ENCODE results near the gene NFIX.

NFIX gene

DNA sequence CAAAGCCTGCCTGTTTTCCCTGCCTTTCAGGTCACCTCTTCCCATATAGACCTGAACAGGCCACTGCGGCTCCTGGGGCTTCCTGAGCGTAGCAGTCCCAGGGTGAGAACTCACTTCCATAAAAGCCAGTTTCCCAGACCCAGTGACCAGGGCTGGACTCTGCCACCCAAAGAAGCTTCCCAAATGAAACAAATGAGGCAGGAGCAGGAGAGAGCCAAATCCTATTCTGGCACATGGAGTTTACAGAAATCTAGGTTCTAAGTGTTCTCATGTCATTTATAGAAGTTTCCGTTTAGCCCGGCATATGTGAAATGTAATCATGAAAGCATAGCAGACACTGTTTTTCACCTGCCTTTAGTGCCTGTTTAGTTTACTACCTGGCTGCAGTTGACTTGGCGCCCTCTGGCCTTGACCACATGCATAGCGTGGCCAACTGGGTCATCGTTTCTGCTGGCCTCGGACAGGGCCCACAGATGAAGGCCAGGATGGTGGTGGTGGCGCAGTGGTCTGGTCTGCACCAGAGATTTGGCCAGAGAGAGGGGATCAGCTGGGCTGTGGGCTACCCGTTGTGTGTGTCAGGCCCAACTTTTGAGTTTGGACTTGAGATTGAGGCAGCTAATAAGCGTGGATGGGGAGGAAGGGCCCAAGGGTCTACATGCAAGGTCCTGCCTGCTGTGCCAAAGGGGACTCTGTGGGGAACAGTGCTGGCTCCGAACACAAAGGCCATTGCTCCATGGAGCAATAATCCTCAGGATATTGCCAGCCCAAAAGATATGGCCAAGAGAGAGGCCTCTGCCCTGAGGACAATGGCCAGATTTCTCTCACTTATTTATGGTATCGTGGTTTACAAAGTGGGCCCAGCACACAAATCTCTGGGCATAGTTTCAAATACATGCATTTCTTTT, 43.3 kb downstream of the NFIX start:
- Histone ChIP-seq H3K36me3 (ENCODE audit: control insufficient read depth, insufficient read depth, low read length) (no peaks in the 10 kb centered on the region), H3K27me3 (ENCODE audit: control insufficient read depth, insufficient read depth, low read length, poor library complexity, severe bottlenecking) (peaks cover 94% of the 10 kb centered on the region), H3K9me3 (ENCODE audit: control insufficient read depth, low read length) (no peaks in the 10 kb centered on the region), H3K4me3 (ENCODE audit: insufficient read depth, low read depth, low read length) (no peak overlapping the region), H3K4me1 (ENCODE audit: control insufficient read depth, insufficient read depth, low read length) (peaks cover 5% of the 10 kb centered on the region), H3K27ac (ENCODE audit: insufficient read depth, low read depth, low read length, poor library complexity, severe bottlenecking) (no peak overlapping the region)
- 93 to 95% methylated on average over 13 of the region's 13 CpGs for WGBS, 2 experiments

DNA sequence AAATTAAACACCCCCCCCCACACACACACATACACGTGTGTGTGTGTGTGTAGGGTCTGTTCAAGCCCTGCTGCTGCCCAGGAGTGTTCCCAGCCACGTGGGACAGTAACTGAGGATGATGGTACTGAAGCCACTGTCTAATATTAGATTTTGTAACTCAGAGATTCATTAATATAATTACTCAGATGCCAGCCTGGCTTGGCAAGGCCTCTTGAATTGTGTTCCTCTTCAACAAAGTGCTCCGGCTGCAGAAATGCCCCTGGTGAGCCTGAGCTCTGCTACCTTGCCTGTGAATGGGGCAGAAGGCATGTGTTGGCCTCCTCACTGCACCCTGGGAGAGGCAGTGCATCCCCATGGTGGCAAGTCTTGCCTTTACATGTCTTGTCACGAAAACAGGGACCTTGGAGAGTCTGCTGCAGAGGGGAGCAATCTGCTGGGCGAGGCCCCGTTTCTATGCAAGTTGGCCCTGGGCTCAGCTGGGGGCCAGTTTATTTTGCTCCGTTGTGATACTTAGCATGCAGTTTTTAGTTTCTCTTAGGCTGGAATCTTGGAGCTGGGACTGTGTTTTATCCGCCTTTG, 44.0 kb downstream of the NFIX start:
- peaks cover 94% of the 10 kb centered on the region for H3K27me3 ChIP-seq (ENCODE audit: control insufficient read depth, insufficient read depth, low read length, poor library complexity, severe bottlenecking)

DNA sequence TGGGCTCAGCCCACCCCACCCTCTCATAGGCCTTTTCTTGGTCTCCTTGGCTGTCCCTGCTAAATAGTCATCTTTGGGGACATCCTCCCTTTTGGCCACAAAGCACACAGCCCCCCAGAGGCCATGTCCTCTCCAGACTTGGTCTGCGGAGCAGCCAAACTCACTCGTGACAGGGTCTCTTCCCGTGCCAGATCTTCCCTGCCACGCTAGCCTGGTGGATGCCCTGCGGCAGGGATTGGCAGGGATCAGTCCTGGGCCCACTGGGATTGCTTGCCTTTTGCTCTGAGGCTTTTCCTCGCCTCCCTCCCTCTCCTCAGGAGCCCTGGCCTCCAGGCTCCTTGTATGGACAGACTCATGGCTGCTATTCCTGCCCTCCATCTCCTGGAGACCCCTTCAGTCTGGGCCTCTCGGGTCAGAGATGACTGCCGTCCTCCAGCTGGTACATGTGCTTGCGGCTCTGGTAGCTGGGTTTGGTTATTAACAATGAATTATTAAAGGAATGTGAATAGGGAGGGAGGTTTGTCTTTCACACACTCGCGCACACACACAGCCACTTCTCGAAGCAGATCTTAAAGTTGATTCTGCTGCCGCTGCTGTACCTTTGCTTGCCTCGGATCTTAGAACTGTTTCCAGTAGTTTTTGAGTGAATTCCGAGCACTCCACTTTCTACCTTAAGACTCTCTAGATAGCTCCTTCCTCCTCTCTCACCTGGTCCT, 45.1 kb downstream of the NFIX start:
- 89 to 91% methylated on average over 15 of the region's 15 CpGs for WGBS, 2 experiments
- Histone ChIP-seq H3K4me3 (ENCODE audit: insufficient read depth, low read depth, low read length) (no peak overlapping the region), H3K27me3 (ENCODE audit: control insufficient read depth, insufficient read depth, low read length, poor library complexity, severe bottlenecking) (peaks cover 94% of the 10 kb centered on the region), H3K4me1 (ENCODE audit: control insufficient read depth, insufficient read depth, low read length) (peaks cover 5% of the 10 kb centered on the region), H3K9me3 (ENCODE audit: control insufficient read depth, low read length) (no peaks in the 10 kb centered on the region), H3K27ac (ENCODE audit: insufficient read depth, low read depth, low read length, poor library complexity, severe bottlenecking) (no peak overlapping the region), H3K36me3 (ENCODE audit: control insufficient read depth, insufficient read depth, low read length) (no peaks in the 10 kb centered on the region)

More for the DNA sequence above, 44.0 kb downstream of the NFIX start:
- Histone ChIP-seq H3K4me1 (ENCODE audit: control insufficient read depth, insufficient read depth, low read length) (peaks cover 5% of the 10 kb centered on the region), H3K9me3 (ENCODE audit: control insufficient read depth, low read length) (no peaks in the 10 kb centered on the region), H3K4me3 (ENCODE audit: insufficient read depth, low read depth, low read length) (no peak overlapping the region), H3K36me3 (ENCODE audit: control insufficient read depth, insufficient read depth, low read length) (no peaks in the 10 kb centered on the region), H3K27ac (ENCODE audit: insufficient read depth, low read depth, low read length, poor library complexity, severe bottlenecking) (no peak overlapping the region)
- WGBS, 2 experiments = 82 to 87% methylated on average over 6 to 8 of the region's 8 CpGs

DNA sequence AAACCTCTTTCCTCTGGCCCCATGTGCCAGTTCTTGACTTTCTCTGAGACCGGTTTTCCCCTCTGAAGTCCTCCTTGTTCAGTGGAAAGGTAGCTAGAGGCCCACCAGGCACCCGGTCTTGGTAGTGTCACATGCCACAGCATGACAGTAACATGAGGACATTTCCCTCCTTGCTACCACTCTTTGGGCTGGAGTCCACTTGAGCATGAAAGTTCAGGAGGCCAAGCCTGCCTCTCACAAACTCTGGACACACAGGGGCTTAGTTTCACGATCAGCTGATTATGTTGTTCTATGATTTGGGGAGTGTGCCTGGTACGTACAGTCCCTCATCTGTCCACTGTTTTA, 45.6 kb downstream of the NFIX start:
- 81 to 83% methylated on average over 3 of the region's 4 CpGs for WGBS, 2 experiments
- Histone ChIP-seq H3K4me1 (ENCODE audit: control insufficient read depth, insufficient read depth, low read length) (peaks cover 5% of the 10 kb centered on the region), H3K9me3 (ENCODE audit: control insufficient read depth, low read length) (no peaks in the 10 kb centered on the region), H3K4me3 (ENCODE audit: insufficient read depth, low read depth, low read length) (no peak overlapping the region), H3K36me3 (ENCODE audit: control insufficient read depth, insufficient read depth, low read length) (no peaks in the 10 kb centered on the region), H3K27ac (ENCODE audit: insufficient read depth, low read depth, low read length, poor library complexity, severe bottlenecking) (no peak overlapping the region), H3K27me3 (ENCODE audit: control insufficient read depth, insufficient read depth, low read length, poor library complexity, severe bottlenecking) (peaks cover 94% of the 10 kb centered on the region)

DNA sequence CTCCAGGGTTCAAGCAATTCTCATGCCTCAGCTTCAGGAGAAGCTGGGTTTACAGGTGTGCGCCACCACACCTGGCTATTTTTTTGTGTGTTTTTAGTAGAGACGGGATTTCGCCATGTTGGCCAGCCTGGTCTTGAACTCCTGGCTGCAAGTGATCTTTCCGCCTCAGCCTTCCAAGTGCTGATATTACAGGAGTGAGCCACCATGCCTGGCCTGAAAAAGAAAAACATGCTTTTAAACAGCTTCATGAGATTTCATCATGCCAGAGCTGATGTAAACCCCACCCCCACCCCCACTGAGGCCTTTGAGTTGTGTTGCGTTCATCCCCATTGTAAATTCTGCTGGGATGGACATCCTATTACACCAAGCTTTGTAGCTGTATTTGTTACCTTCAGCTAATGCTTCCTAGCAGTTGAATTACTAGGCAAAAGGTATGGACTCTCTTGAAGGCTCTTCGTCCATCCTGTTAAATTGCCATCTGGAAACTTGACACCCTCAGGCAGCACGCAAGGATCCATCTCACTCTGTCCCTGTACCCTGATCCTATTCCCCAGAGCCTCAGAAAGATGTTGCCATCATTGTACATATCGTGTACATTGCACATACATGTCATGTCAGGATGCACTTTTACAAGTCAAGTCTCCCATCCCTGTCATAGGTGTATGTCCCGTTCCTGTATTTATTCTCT, 47.3 kb downstream of the NFIX start:
- Histone ChIP-seq H3K4me1 (ENCODE audit: control insufficient read depth, insufficient read depth, low read length) (no peaks in the 10 kb centered on the region), H3K36me3 (ENCODE audit: control insufficient read depth, insufficient read depth, low read length) (no peaks in the 10 kb centered on the region), H3K4me3 (ENCODE audit: insufficient read depth, low read depth, low read length) (no peak overlapping the region), H3K27ac (ENCODE audit: insufficient read depth, low read depth, low read length, poor library complexity, severe bottlenecking) (no peak overlapping the region), H3K27me3 (ENCODE audit: control insufficient read depth, insufficient read depth, low read length, poor library complexity, severe bottlenecking) (peaks cover 94% of the 10 kb centered on the region), H3K9me3 (ENCODE audit: control insufficient read depth, low read length) (no peaks in the 10 kb centered on the region)
- 83 to 90% methylated on average over 9 of the region's 9 CpGs for WGBS, 2 experiments

DNA sequence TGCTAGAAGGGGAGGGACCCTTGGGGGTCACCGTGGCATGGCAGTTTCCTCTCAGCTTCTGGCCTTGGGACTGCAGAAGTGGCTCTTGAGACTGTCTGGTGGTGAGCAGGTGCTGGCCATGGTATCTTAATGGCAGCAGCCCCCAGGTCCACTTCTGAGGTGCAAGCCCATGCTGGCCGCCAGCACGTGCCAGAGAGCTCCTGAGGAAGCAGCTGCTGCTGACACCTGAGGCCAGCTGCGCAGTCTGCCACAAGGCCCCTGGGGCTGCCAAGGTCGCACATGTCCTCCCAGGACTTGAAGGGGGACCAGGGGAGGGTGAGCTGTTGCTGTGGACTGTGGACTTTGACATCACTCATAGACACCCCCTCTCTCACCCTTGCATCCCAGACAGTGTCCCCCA, 48.0 kb downstream of the NFIX start:
- Histone ChIP-seq H3K36me3 (ENCODE audit: control insufficient read depth, insufficient read depth, low read length) (no peaks in the 10 kb centered on the region), H3K4me3 (ENCODE audit: insufficient read depth, low read depth, low read length) (no peak overlapping the region), H3K27me3 (ENCODE audit: control insufficient read depth, insufficient read depth, low read length, poor library complexity, severe bottlenecking) (peaks cover 94% of the 10 kb centered on the region), H3K27ac (ENCODE audit: insufficient read depth, low read depth, low read length, poor library complexity, severe bottlenecking) (no peak overlapping the region), H3K9me3 (ENCODE audit: control insufficient read depth, low read length) (no peaks in the 10 kb centered on the region), H3K4me1 (ENCODE audit: control insufficient read depth, insufficient read depth, low read length) (no peaks in the 10 kb centered on the region)
- WGBS, 2 experiments = 82 to 83% methylated on average over 5 of the region's 5 CpGs

DNA sequence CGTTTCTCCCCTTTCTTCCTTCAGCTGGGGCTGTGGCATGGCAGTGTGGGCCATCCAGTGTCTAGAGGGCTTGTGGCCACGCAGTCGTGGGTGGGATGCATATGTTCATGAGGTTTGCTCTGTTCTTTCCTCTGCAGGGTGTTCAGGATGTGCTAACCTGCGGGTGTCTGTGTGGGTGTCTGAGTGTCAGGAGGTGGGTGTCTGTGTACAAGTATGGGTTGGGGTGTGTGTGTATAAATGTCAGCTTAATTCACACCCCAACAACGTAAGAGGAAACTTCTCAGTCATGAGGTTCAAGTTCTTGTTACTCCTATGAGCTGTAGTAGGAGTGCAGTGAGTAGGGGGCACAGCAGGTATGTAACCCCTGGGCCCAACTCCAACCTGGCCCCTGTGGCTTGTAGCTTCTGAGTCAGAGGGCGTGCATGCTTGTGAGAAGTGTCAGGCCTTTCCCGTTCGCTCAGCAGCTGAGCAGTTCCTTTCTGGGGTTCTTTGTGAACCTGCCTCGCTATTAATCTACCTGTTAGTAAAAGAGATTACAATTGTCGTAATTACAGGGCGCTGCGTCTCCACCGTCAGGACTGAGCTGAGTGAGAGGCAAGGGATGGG, 49.1 kb downstream of the NFIX start:
- H3K27me3 ChIP-seq (ENCODE audit: control insufficient read depth, insufficient read depth, low read length, poor library complexity, severe bottlenecking) = peaks cover 94% of the 10 kb centered on the region
- H3K4me3 ChIP-seq (ENCODE audit: insufficient read depth, low read depth, low read length) = no peak overlapping the region
- H3K27ac ChIP-seq (ENCODE audit: insufficient read depth, low read depth, low read length, poor library complexity, severe bottlenecking) = no peak overlapping the region
- 82 to 83% methylated on average over 13 of the region's 13 CpGs for WGBS, 2 experiments
- no peaks in the 10 kb centered on the region for H3K36me3 ChIP-seq (ENCODE audit: control insufficient read depth, insufficient read depth, low read length)
- H3K9me3 ChIP-seq (ENCODE audit: control insufficient read depth, low read length) = no peaks in the 10 kb centered on the region
- H3K4me1 ChIP-seq (ENCODE audit: control insufficient read depth, insufficient read depth, low read length) = no peaks in the 10 kb centered on the region

DNA sequence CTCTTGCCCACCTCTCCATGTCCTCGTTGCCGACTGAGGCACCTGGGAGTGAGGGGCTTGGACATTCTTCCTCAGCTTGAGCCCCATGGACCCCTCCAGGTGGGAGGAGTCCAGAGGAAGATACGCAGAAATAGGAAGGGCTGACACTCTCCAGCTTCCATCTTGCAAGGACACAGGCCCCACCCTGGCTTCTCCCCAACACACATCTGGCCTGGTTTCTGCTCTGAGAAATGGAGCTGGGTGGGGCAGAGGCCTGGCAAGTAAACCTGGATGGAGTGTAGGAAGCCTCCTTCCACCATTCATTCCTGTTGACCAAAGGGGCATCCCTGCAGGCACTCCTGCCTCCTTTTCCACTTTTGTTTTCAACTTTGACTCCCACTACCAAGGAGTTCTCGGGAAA, 50.5 kb downstream of the NFIX start:
- no peak overlapping the region for H3K4me3 ChIP-seq (ENCODE audit: insufficient read depth, low read depth, low read length)
- H3K9me3 ChIP-seq (ENCODE audit: control insufficient read depth, low read length) = no peaks in the 10 kb centered on the region
- H3K4me1 ChIP-seq (ENCODE audit: control insufficient read depth, insufficient read depth, low read length) = peaks cover 10% of the 10 kb centered on the region
- no peaks in the 10 kb centered on the region for H3K36me3 ChIP-seq (ENCODE audit: control insufficient read depth, insufficient read depth, low read length)
- 91% methylated on average over 4 of the region's 4 CpGs for WGBS, 2 experiments
- no peak overlapping the region for H3K27ac ChIP-seq (ENCODE audit: insufficient read depth, low read depth, low read length, poor library complexity, severe bottlenecking)
- peaks cover 94% of the 10 kb centered on the region for H3K27me3 ChIP-seq (ENCODE audit: control insufficient read depth, insufficient read depth, low read length, poor library complexity, severe bottlenecking)

DNA sequence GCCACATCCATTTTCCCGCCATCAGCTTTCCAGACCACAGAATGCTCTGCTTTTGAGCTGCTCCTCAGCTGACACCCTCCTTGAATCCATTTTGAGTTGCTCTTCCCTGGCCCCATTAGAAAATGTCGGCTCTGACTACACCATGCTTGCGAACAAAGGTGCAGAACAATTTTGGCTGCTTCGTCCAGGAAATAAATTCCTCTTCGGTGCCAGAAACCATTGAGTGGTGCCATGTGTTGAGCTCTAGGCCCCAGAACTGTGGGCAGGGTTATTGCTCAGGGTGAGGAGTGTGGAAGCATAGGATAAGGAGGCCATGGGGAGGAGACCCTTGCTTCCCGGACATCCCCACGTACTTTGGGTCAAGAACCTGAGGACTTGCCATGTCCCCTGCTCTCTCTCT, 52.1 kb downstream of the NFIX start:
- Histone ChIP-seq H3K36me3 (ENCODE audit: control insufficient read depth, insufficient read depth, low read length) (no peaks in the 10 kb centered on the region), H3K9me3 (ENCODE audit: control insufficient read depth, low read length) (no peaks in the 10 kb centered on the region), H3K27me3 (ENCODE audit: control insufficient read depth, insufficient read depth, low read length, poor library complexity, severe bottlenecking) (peaks cover 98% of the 10 kb centered on the region), H3K27ac (ENCODE audit: insufficient read depth, low read depth, low read length, poor library complexity, severe bottlenecking) (no peak overlapping the region), H3K4me3 (ENCODE audit: insufficient read depth, low read depth, low read length) (no peak overlapping the region), H3K4me1 (ENCODE audit: control insufficient read depth, insufficient read depth, low read length) (peaks cover 25% of the 10 kb centered on the region)
- 90 to 92% methylated on average over 7 of the region's 7 CpGs for WGBS, 2 experiments
